Testis (tissue), 3 donors: ENCODE results near the gene A3GALT2. TPM values are rescaled to one million over a fixed set of nuclear protein-coding genes. Genes with fewer than 3 reads are reported as not detected.

Experiments used
- DNase-seq: peaks from one replicate; pipeline ENCODE4 v3.0.0-alpha.2; 2019
- H3K27ac ChIP-seq, 2 donors: fragments of 200-600 bp; sonication (generic); one replicate each; pipeline ENCODE4 v1.5.1; 2019
- H3K27me3 ChIP-seq: fragments of 200-600 bp; sonication (generic); one replicate; pipeline ENCODE4 v1.5.1; 2019
- H3K36me3 ChIP-seq: fragments of 200-600 bp; sonication (generic); one replicate; pipeline ENCODE4 v1.5.1; 2017; ENCODE audit warnings: low read depth; ENCODE audit errors: missing control alignments
- H3K4me1 ChIP-seq: fragments of 200-600 bp; sonication (generic); one replicate; pipeline ENCODE4 v1.5.1; 2019
- H3K4me3 ChIP-seq, 2 donors: fragments of 200-600 bp; sonication (generic); one replicate each; pipeline ENCODE4 v1.5.1; 2017 to 2019
- H3K9me3 ChIP-seq: fragments of 200-600 bp; sonication (generic); one replicate; pipeline ENCODE4 v1.5.1; 2017
- POLR2A ChIP-seq: fragments of 450-650 bp; IDR thresholded peaks from one replicate; pipeline ENCODE4 v1.6.1; 2017; ENCODE audit warnings: antibody characterized with exemption, mild to moderate bottlenecking, moderate library complexity
- WGBS, 2 donors: methylation state at CpG; one replicate each; pipeline ENCODE4 v1.1.5; 2018; 5-methylcytosine and 5-hydroxymethylcytosine counted together
- intact Hi-C: fragments of 100-400 bp; cut with DNase I; formaldehyde crosslinking; loops from one replicate; pipeline ENCODE4 v1.15.1; 2023; ENCODE audit warnings: low total_unique reads
- polyA plus RNA-seq: library from polyadenylated mRNA; stranded (reverse); fragments of 350-450 nt; fragmentation: Illumina TruSeq; extraction: RNeasy Lipid Tissue Mini Kit (QIAGEN cat#74804); gene quantifications from one replicate; pipeline ENCODE4 v1.2.3, GENCODE V29; 2014; ENCODE audit warnings: low read depth, low replicate concordance; ENCODE audit not compliant: insufficient read depth
- total RNA-seq, 2 donors: library from RNA; depleted of rRNA; stranded (reverse); fragments of >200 nt; gene quantifications; one replicate each; pipeline ENCODE4 v1.2.3, GENCODE V29; 2016
- TF ChIP-seq, protein P1 (sequence below), 3 experiments: fragments of 450-650 bp in 2 of 3; fragments of 200-600 bp in 1 of 3; sonication (generic) in 1 of 3; IDR thresholded peaks; one replicate each; pipeline ENCODE4 v1.5.1; 2016 to 2019; ENCODE audit warnings: antibody characterized with exemption in 3 of 3, mild to moderate bottlenecking in 2 of 3, moderate library complexity in 1 of 3

Gene A3GALT2
- total and polyA plus RNA-seq, 3 donors from 2014 or later, result 0.87 to 1.7 TPM; not detected in 1

DNA sequence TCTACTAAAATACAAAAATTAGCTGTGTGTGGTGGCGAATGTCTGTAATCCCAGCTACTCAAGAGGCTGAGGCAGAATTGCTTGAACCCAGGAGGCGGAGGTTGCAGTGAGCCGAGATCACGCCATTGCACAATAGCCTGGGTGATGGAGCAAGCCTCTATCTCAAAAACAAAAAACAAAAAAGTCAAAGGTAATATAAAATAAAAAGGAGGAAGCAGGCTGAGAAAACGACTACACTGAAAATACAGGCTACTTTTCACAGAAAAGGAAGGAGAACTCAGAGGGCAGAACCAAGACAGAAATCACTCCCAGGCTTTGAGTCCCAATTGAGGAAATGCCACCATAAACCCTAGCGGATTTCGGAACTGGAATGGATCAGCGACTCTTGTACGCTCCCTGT lies 5.9 kb upstream of the A3GALT2 start:
- no peaks in the 10 kb centered on the region for H3K27me3 ChIP-seq
- H3K36me3 ChIP-seq, result no peaks in the 10 kb centered on the region
- 89 to 90% methylated on average over 9 of the region's 9 CpGs for WGBS, 2 donors
- no peaks in the 10 kb centered on the region for H3K9me3 ChIP-seq
- H3K4me1 ChIP-seq, result peaks cover 10% of the 10 kb centered on the region
- intact Hi-C loops, result no loop called here
- no peak overlapping the region for H3K4me3 ChIP-seq
- DNase-seq, result no peak
- no peak overlapping the region for H3K27ac ChIP-seq
- TF ChIP-seq POLR2A, result no peak
- TF ChIP-seq, protein P1, sequence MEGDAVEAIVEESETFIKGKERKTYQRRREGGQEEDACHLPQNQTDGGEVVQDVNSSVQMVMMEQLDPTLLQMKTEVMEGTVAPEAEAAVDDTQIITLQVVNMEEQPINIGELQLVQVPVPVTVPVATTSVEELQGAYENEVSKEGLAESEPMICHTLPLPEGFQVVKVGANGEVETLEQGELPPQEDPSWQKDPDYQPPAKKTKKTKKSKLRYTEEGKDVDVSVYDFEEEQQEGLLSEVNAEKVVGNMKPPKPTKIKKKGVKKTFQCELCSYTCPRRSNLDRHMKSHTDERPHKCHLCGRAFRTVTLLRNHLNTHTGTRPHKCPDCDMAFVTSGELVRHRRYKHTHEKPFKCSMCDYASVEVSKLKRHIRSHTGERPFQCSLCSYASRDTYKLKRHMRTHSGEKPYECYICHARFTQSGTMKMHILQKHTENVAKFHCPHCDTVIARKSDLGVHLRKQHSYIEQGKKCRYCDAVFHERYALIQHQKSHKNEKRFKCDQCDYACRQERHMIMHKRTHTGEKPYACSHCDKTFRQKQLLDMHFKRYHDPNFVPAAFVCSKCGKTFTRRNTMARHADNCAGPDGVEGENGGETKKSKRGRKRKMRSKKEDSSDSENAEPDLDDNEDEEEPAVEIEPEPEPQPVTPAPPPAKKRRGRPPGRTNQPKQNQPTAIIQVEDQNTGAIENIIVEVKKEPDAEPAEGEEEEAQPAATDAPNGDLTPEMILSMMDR (IDR thresholded peaks at IDR 0.05), result no peak

DNA sequence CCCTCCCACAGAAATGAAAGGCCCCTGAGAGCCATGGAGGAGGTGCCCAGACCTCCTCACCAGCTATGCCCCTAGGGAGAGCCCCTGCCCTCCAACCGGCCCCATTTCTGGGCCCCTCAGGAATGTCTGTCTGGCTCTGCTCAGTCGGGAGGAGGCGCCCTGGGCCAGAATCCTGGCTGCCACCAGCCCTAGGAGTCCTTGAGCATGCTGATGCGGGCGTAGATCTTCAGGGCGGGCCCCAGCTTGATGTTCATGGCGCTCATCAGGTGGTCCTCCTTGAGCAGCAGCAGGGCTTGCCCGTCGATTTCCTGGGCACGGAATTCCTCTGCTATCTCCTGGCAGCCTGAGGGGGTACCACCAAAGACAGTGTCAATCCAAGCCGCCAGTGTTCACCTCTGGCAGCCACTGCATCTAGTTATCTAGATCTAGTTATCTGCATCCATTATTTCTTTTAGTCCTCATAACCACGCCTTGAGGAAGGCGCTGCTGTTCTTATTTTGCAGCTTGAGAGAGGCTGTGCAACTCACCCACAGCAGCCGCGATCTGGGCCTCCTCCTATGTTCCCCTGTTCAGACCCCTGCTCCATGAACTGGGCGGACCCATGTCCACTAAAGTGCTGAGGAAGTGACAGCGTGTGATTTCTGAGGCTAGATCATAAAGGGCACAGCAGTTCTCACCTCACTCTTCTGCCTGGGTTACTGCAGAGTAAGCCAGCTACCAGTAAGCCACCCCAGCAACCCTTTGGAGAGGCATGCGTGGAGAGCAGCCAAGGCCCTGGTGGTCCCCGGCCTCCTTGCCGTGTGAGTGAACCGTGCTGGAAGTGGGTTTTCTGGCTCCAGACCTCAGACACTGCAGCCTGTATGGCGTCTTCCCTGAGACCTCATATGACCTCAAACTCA lies 4.0 kb upstream of the A3GALT2 start:
- H3K27me3 ChIP-seq, result no peaks in the 10 kb centered on the region
- H3K27ac ChIP-seq, result peak overlapping the region in 1 of 2 donors; percentile 2
- 52 to 65% methylated on average over 15 to 22 of the region's 22 CpGs for WGBS, 2 donors
- H3K4me3 ChIP-seq, result no peak overlapping the region
- intact Hi-C loops, result no loop called here
- H3K4me1 ChIP-seq, result peaks cover 7% of the 10 kb centered on the region
- H3K36me3 ChIP-seq, result no peaks in the 10 kb centered on the region
- TF ChIP-seq POLR2A, result no peak
- TF ChIP-seq, protein P1 (IDR thresholded peaks at IDR 0.05), result no peak
- H3K9me3 ChIP-seq, result no peaks in the 10 kb centered on the region
- no peak for DNase-seq

DNA sequence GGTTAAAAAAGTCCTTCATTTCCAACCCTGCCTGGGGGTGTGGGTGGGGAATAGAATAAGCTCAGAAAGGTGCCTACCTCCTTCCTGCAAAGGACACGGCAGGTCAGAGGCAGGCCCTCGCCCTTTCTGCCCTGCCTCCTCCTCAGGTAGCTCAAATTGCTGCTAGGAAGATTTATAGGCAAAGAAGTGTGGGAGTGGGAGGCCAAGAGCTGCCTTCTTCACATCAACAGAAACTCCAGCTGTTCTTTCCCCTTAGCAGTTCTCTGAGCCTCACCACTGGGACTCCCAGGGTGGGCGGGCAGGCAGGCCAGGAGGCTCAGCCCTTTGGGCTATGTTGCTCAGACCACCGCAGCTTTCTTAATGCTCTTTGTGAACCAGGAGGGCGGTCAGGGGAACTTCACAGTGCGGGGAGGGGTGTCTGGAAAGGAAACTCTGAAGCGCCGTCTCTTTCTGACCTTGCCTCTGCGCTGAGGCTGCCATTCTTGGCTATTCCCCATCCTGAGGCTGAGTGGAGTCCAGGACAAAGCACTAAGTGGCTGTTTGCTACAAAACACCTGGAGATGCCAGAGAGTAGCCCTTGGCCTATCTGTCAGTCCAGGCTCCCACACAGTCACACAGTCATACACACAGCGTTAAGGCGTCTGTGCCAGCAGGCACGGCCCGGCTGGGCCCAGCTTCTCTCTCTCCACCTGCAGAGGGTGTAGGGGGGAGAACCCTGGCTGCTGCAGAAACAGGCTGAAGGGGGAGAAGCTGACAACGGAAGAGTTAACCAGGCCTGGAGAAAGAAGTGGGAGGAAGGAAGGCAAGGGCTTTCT lies 3.0 kb upstream of the A3GALT2 start:
- Histone ChIP-seq H3K27ac (peak overlapping the region in 1 of 2 donors; percentile 2), H3K9me3 (no peaks in the 10 kb centered on the region), H3K4me1 (peaks cover 7% of the 10 kb centered on the region), H3K4me3 (no peak overlapping the region), H3K27me3 (no peaks in the 10 kb centered on the region), H3K36me3 (no peaks in the 10 kb centered on the region)
- intact Hi-C loops, result no loop called here
- WGBS, 2 donors, result 59 to 73% methylated on average over 11 to 14 of the region's 14 CpGs
- TF ChIP-seq, protein P1 (IDR thresholded peaks at IDR 0.05), result no peak
- no peak for TF ChIP-seq POLR2A
- no peak for DNase-seq

DNA sequence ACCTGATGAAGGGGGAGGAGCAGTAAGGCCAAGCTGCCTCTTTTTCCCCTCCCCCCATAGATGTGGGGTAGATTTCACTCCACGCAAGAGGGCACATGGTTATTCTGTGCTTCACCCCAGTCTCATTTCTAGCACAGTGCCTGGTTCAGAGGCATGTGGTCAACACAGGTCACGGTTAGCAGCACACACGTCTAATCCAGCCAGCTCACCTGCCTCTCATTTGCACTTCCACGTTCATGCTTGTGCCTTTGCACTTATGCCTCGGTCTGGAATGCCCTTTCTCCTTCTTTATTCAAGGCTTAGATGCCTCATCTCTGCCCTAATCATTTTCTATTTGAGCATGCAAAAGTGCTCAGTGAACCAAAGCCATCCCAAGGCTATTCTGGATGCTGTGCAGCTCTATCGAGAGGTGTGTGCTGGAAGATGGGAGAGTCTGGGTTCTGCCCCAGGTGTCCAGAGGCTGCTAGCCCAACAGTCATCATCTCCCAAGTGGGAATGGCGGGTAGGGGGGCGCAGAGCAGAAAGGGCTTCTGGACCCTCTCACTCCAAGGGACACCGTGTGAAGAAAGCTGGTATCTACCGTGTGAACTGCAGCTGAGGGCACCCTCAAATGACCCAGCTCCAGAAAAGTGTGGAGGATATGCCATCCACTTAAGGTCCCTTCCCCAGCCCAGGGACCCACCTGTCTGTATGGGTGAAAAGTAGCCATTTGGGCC lies 2.1 kb upstream of the A3GALT2 start:
- intact Hi-C loops, result no loop called here
- no peaks in the 10 kb centered on the region for H3K9me3 ChIP-seq
- no peak for DNase-seq
- peaks cover 7% of the 10 kb centered on the region for H3K4me1 ChIP-seq
- no peak for TF ChIP-seq POLR2A
- TF ChIP-seq, protein P1 (IDR thresholded peaks at IDR 0.05), result no peak
- no peaks in the 10 kb centered on the region for H3K36me3 ChIP-seq
- no peak overlapping the region for H3K27ac ChIP-seq
- H3K4me3 ChIP-seq, result no peak overlapping the region
- H3K27me3 ChIP-seq, result no peaks in the 10 kb centered on the region
- 64 to 79% methylated on average over 7 to 10 of the region's 10 CpGs for WGBS, 2 donors
